Measurements from ENCODE around the gene MRPL48.
"Not testable (repeated sequence)": the region's sequence is repeated elsewhere in the genome, so short reads cannot be mapped to it uniquely, and the experiment has no call there.

The MRPL48 gene

DNA sequence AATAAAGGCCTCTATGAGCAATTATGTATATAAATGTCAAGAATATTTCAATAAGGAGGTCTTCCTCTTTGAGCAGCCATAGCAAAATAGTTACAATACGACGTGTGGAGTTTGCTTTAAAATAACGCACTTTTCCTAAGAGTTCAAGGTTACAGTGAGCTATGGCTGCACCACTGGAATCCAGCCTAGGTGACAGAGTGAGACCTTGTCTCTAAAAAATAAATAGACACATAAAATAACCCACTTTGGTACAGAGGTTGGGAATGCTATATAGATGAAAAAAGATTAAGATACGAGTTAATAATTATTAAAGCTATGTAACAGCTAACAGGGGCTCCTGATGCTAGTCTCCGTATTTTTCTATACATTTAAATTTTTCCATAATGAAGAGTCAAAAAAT, 39.4 kb upstream of the MRPL48 start:
- Histone ChIP-seq H2BK5ac (ENCODE audit: low read length) (no peak overlapping the region), H3K9me3 (replicated peaks in 1 of 2; ENCODE audit: control insufficient read depth in 2 of 2, insufficient read depth in 1 of 2, low read depth in 1 of 2, low read length in 2 of 2) (peaks cover 0 to 1% of the 10 kb centered on the region in 2 donors), H2AFZ (ENCODE audit: low read length) (no peak overlapping the region), H2BK120ac (ENCODE audit: low read depth, low read length) (no peak overlapping the region), H4K8ac (ENCODE audit: low read depth, low read length) (no peak overlapping the region), H3K4ac (ENCODE audit: low read length) (no peak overlapping the region), H4K91ac (ENCODE audit: low read depth, low read length, poor library complexity) (no peak overlapping the region), H2BK15ac (ENCODE audit: low read length) (no peak overlapping the region), H2AK5ac (ENCODE audit: low read depth, low read length) (no peak overlapping the region), H3K27me3 (ENCODE audit: control insufficient read depth in 3 of 3, insufficient read depth in 3 of 3, low read depth in 1 of 3, low read length in 3 of 3) (no peaks in the 10 kb centered on the region), H3K79me1 (ENCODE audit: low read depth, low read length) (peaks cover 2% of the 10 kb centered on the region), H3K9ac (ENCODE audit: low read depth, low read length, poor library complexity) (no peak overlapping the region), H3K14ac (ENCODE audit: low read length) (no peak overlapping the region), H3K36me3 (replicated peaks in 1 of 2; ENCODE audit: control insufficient read depth in 2 of 2, insufficient read depth in 2 of 2, low read length in 2 of 2) (no peaks in the 10 kb centered on the region), H3K4me1 (ENCODE audit: control insufficient read depth in 2 of 2, insufficient read depth in 1 of 2, low read depth in 1 of 2, low read length in 2 of 2) (no peaks in the 10 kb centered on the region), H2BK12ac (ENCODE audit: low read length) (no peak overlapping the region), H3K4me2 (ENCODE audit: insufficient read depth, low read length, poor library complexity, severe bottlenecking) (no peak overlapping the region), H3K4me3 (ENCODE audit: low read length in 2 of 2) (no peak overlapping the region), H3K27ac (replicated peaks; ENCODE audit: low read length) (no peak overlapping the region), H3K23ac (ENCODE audit: low read depth, low read length, poor library complexity) (no peak overlapping the region), H3K18ac (ENCODE audit: low read length) (no peak overlapping the region)
- no CpG with 5 or more reads among the region's 5 CpGs for WGBS, 2 donors (ENCODE audit: extremely low coverage in 2 of 2, insufficient read length in 2 of 2, insufficient replicate concordance in 1 of 2)
- DNase-seq (ENCODE audit: low spot score) = no peak

DNA sequence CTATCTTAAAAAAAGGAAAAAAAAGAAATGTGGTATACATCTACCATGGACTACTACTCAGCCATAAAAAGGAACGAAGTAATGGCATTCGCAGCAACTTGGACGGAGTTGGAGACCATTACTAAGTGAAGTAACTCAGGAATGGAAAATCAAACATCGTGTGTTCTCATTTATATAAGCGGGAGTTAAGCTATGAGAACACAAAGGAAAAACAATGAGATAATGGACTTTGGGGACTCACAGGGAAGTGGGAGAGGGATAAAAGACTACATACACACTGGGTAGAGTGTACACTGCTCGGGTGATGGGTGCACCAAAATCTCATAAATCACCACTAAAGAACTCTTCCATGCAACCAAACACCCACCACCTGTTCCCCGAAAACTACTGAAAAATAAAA, 38.6 kb upstream of the MRPL48 start:
- Histone ChIP-seq H3K9ac (ENCODE audit: low read depth, low read length, poor library complexity) (no peak overlapping the region), H3K79me1 (ENCODE audit: low read depth, low read length) (peaks cover 2% of the 10 kb centered on the region), H2AFZ (ENCODE audit: low read length) (no peak overlapping the region), H2BK15ac (ENCODE audit: low read length) (no peak overlapping the region), H3K27ac (replicated peaks; ENCODE audit: low read length) (no peak overlapping the region), H3K27me3 (ENCODE audit: control insufficient read depth in 3 of 3, insufficient read depth in 3 of 3, low read depth in 1 of 3, low read length in 3 of 3) (no peaks in the 10 kb centered on the region), H4K8ac (ENCODE audit: low read depth, low read length) (no peak overlapping the region), H3K4me2 (ENCODE audit: insufficient read depth, low read length, poor library complexity, severe bottlenecking) (no peak overlapping the region), H3K14ac (ENCODE audit: low read length) (no peak overlapping the region), H3K4me3 (ENCODE audit: low read length in 2 of 2) (no peak overlapping the region), H3K23ac (ENCODE audit: low read depth, low read length, poor library complexity) (no peak overlapping the region), H3K9me3 (replicated peaks in 1 of 2; ENCODE audit: control insufficient read depth in 2 of 2, insufficient read depth in 1 of 2, low read depth in 1 of 2, low read length in 2 of 2) (peaks cover 0 to 1% of the 10 kb centered on the region in 2 donors), H2BK12ac (ENCODE audit: low read length) (no peak overlapping the region), H3K36me3 (replicated peaks in 1 of 2; ENCODE audit: control insufficient read depth in 2 of 2, insufficient read depth in 2 of 2, low read length in 2 of 2) (peaks cover 0 to 4% of the 10 kb centered on the region in 2 donors), H2BK120ac (ENCODE audit: low read depth, low read length) (no peak overlapping the region), H2AK5ac (ENCODE audit: low read depth, low read length) (no peak overlapping the region), H3K4ac (ENCODE audit: low read length) (no peak overlapping the region), H2BK5ac (ENCODE audit: low read length) (no peak overlapping the region), H3K4me1 (ENCODE audit: control insufficient read depth in 2 of 2, insufficient read depth in 1 of 2, low read depth in 1 of 2, low read length in 2 of 2) (no peaks in the 10 kb centered on the region), H4K91ac (ENCODE audit: low read depth, low read length, poor library complexity) (no peak overlapping the region), H3K18ac (ENCODE audit: low read length) (no peak overlapping the region)
- WGBS, 2 donors (ENCODE audit: extremely low coverage in 2 of 2, insufficient read length in 2 of 2, insufficient replicate concordance in 1 of 2) = no CpG with 5 or more reads among the region's 7 CpGs
- DNase-seq (ENCODE audit: low spot score) = no peak

DNA sequence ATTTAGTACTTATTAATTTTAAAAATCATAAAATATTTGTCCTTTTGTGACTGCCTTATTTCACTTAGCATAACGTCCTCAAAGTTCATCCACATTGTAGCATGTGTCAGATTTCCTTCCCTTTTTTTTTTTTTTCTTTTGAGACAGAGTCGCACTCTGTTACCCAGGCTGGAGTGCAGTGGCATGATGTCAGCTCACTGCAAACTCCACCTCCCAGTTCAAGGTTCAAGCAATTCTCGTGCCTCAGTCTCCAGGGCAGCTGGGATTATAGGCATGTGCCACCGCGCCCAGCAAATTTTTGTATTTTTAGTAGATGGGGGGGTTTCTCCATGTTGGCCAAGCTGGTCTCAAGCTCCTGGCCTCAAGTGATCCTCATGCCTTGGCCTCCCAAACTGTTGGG, 37.4 kb upstream of the MRPL48 start:
- Histone ChIP-seq H3K4me3 (ENCODE audit: low read length in 2 of 2) (no peak overlapping the region), H2BK5ac (ENCODE audit: low read length) (no peak overlapping the region), H3K36me3 (replicated peaks in 1 of 2; ENCODE audit: control insufficient read depth in 2 of 2, insufficient read depth in 2 of 2, low read length in 2 of 2) (peaks cover 0 to 8% of the 10 kb centered on the region in 2 donors), H2BK12ac (ENCODE audit: low read length) (no peak overlapping the region), H2BK15ac (ENCODE audit: low read length) (no peak overlapping the region), H3K23ac (ENCODE audit: low read depth, low read length, poor library complexity) (no peak overlapping the region), H4K91ac (ENCODE audit: low read depth, low read length, poor library complexity) (no peak overlapping the region), H3K27ac (replicated peaks; ENCODE audit: low read length) (no peak overlapping the region), H3K79me1 (ENCODE audit: low read depth, low read length) (peaks cover 2% of the 10 kb centered on the region), H4K8ac (ENCODE audit: low read depth, low read length) (no peak overlapping the region), H2BK120ac (ENCODE audit: low read depth, low read length) (no peak overlapping the region), H3K9ac (ENCODE audit: low read depth, low read length, poor library complexity) (no peak overlapping the region), H3K9me3 (replicated peaks in 1 of 2; ENCODE audit: control insufficient read depth in 2 of 2, insufficient read depth in 1 of 2, low read depth in 1 of 2, low read length in 2 of 2) (peaks cover 0 to 1% of the 10 kb centered on the region in 2 donors), H3K4me1 (ENCODE audit: control insufficient read depth in 2 of 2, insufficient read depth in 1 of 2, low read depth in 1 of 2, low read length in 2 of 2) (no peaks in the 10 kb centered on the region), H3K27me3 (ENCODE audit: control insufficient read depth in 3 of 3, insufficient read depth in 3 of 3, low read depth in 1 of 3, low read length in 3 of 3) (no peaks in the 10 kb centered on the region), H3K14ac (ENCODE audit: low read length) (no peak overlapping the region), H3K18ac (ENCODE audit: low read length) (no peak overlapping the region), H3K4me2 (ENCODE audit: insufficient read depth, low read length, poor library complexity, severe bottlenecking) (no peak overlapping the region), H2AFZ (ENCODE audit: low read length) (no peak overlapping the region), H3K4ac (ENCODE audit: low read length) (no peak overlapping the region), H2AK5ac (ENCODE audit: low read depth, low read length) (no peak overlapping the region)
- no CpG with 5 or more reads among the region's 5 CpGs for WGBS, 2 donors (ENCODE audit: extremely low coverage in 2 of 2, insufficient read length in 2 of 2, insufficient replicate concordance in 1 of 2)
- no peak for DNase-seq (ENCODE audit: low spot score)

DNA sequence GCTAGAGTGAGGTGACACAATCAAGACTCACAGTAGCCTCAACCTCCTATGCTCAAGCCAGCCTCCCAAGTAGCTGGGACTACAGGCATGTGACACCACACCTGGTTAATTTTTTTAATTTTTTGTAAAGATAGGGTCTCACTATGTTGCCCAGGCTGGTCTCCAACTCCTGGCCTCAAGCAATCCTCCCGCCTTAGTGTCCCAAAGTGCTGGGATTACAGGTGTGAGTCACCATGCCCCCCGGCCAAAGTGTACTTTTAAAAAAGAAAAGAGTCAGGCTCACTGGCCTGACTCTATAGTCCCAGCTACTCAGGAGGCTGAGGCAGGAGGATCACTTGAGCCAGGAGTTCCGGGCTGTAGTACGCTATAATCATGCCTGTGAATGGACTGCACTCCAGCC, 36.8 kb upstream of the MRPL48 start:
- not testable (repeated sequence) for H3K79me1 ChIP-seq (ENCODE audit: low read depth, low read length); H3K4me1 ChIP-seq (ENCODE audit: control insufficient read depth in 2 of 2, insufficient read depth in 1 of 2, low read depth in 1 of 2, low read length in 2 of 2); H2BK120ac ChIP-seq (ENCODE audit: low read depth, low read length); H4K91ac ChIP-seq (ENCODE audit: low read depth, low read length, poor library complexity); H3K4me3 ChIP-seq (ENCODE audit: low read length in 2 of 2); H2AK5ac ChIP-seq (ENCODE audit: low read depth, low read length); H4K8ac ChIP-seq (ENCODE audit: low read depth, low read length); DNase-seq (ENCODE audit: low spot score); H3K9ac ChIP-seq (ENCODE audit: low read depth, low read length, poor library complexity); H3K4ac ChIP-seq (ENCODE audit: low read length); H3K18ac ChIP-seq (ENCODE audit: low read length); H3K14ac ChIP-seq (ENCODE audit: low read length); H2BK15ac ChIP-seq (ENCODE audit: low read length); H3K27ac ChIP-seq (replicated peaks; ENCODE audit: low read length); H2BK12ac ChIP-seq (ENCODE audit: low read length); H3K27me3 ChIP-seq (ENCODE audit: control insufficient read depth in 3 of 3, insufficient read depth in 3 of 3, low read depth in 1 of 3, low read length in 3 of 3); H3K23ac ChIP-seq (ENCODE audit: low read depth, low read length, poor library complexity); H2BK5ac ChIP-seq (ENCODE audit: low read length); H3K4me2 ChIP-seq (ENCODE audit: insufficient read depth, low read length, poor library complexity, severe bottlenecking); H3K9me3 ChIP-seq (replicated peaks in 1 of 2; ENCODE audit: control insufficient read depth in 2 of 2, insufficient read depth in 1 of 2, low read depth in 1 of 2, low read length in 2 of 2); H3K36me3 ChIP-seq (replicated peaks in 1 of 2; ENCODE audit: control insufficient read depth in 2 of 2, insufficient read depth in 2 of 2, low read length in 2 of 2); H2AFZ ChIP-seq (ENCODE audit: low read length)
- WGBS, 2 donors (ENCODE audit: extremely low coverage in 2 of 2, insufficient read length in 2 of 2, insufficient replicate concordance in 1 of 2) = no CpG with 5 or more reads among the region's 4 CpGs
